Retina (tissue), 1 donor: Measurements from ENCODE around the gene OTOP2.

Experiments used
- DNase-seq: peaks from one replicate; pipeline ENCODE4 v3.0.0-alpha.2; 2016

Gene OTOP2

GRCh38 chr17:74925242-74925641 is 1.2 kb downstream of the OTOP2 start:
- DNase-seq, result no peak

DNA sequence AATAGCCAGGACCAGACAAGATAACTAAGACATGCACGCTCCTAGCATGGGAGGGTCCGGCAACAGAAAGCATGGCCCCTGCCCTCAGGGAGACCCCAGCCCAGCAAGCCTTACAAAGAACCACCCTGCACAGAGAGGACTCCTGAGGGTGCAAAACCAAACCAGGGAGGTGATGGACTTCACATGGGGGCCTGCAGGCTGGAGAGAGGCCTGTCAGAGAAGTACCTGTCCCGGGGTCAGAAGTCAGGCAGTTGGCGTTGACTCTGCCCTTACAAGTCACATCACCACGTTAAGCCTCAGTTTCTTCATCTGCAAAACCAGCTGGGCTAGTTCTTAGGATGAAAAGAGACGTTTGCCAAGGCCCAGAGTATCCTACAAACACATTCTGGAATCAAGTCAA is 4.7 kb downstream of the OTOP2 start:
- no peak for DNase-seq

DNA sequence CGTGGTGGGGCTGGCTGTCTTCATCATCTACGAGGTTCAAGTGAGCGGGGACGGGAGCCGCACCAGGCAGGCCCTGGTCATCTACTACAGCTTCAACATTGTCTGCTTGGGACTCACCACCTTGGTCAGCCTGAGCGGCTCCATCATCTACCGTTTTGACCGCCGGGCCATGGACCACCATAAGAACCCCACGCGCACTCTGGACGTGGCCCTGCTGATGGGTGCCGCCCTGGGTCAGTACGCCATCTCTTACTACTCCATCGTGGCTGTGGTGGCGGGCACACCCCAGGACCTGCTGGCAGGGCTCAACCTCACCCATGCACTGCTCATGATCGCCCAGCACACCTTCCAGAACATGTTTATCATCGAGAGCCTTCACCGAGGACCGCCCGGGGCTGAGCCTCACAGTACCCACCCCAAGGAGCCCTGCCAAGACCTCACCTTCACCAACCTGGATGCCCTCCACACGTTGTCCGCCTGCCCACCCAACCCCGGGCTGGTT is 6.5 kb downstream of the OTOP2 start:
- DNase-seq, result no peak

DNA sequence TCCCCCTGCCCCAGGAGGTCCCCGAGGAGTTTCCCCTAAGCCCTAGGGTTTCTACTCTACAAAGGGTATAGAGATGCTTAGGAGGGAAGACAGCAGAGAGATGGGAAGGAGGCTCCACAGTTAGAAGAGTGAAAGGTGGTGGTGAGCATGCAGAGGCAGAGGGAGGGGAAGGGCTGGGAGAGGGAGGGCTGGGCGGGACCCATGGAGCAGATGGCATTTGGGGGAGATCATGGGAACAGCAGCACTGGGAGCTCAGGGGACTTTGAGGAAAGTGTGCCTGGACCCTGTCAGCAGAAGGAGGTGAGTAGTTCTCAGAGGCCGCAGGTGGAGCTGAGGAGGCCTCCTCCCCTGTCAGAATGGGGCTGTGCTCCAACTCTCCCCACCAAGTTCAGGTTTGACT is 11.0 kb downstream of the OTOP2 start:
- DNase-seq, result no peak

- peak; percentile 53 for DNase-seq
Measured at GRCh38 chr17:74935585-74936469, 11.8 kb downstream of the OTOP2 start, which contains the start of gene OTOP3. OTOP3 (plus strand) TSS chr17:74935898; CDS start chr17:74935922, 24 bp downstream.

DNA sequence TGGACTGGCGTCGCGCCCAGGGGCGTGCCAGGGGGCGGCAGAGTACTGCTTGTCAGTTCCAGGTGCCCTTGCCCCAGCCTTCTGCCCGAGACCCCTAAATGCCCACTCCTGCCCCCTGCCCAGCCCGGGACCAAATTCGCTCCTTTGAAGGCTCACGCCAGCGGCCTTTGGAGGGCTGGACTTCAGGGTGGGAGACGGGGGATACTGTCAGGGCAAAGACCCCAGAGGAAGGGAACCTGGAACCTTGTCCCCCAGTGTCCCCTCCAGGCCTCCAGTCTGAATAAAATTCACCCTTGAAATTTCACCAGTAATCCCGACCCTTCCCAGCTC is 12.4 kb downstream of the OTOP2 start:
- no peak for DNase-seq

- no peak for DNase-seq
Measured at GRCh38 chr17:74937064-74938051, 13.3 kb downstream of the OTOP2 start.

DNA sequence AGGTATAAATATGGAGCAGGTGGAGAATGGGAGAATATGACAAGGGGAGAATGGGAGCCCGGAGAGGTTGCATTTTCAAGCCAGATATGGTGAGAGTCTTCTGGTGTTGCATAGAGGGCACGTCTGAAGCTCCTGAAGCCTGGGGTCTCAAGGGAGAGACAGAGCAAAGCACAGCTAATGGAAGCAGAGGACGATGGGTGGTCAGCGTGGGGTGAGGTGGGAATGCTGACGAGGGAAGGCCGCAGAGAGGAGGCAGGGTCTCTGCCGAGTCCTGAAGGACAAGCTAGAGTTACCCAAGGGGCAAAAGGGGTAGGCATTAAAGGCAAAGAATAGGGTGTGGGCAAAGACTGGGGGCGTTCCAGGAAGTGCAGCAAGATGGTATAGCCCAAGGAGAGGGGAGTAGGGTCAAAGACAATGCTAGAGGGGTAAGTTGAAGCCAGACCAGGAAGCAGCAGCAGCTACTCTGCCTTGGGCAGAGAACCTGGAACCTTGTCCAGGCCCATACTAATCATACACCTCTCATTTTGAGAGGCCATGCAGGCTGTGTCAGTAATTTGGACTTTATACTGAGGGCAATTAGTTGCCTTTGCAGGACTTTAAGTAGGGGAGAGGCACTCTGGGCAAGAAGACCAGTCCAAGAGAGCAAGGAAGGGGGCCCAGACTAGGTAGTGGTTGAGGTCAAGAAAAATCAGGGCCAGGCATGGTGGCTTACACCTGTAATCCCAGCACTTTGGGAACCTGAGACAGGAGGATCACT is 14.3 kb downstream of the OTOP2 start:
- DNase-seq, result no peak

- no peak for DNase-seq
Measured at GRCh38 chr17:74939534-74939933, 15.5 kb downstream of the OTOP2 start.

GRCh38 chr17:74941128-74941725 is 17.2 kb downstream of the OTOP2 start:
- no peak for DNase-seq

DNA sequence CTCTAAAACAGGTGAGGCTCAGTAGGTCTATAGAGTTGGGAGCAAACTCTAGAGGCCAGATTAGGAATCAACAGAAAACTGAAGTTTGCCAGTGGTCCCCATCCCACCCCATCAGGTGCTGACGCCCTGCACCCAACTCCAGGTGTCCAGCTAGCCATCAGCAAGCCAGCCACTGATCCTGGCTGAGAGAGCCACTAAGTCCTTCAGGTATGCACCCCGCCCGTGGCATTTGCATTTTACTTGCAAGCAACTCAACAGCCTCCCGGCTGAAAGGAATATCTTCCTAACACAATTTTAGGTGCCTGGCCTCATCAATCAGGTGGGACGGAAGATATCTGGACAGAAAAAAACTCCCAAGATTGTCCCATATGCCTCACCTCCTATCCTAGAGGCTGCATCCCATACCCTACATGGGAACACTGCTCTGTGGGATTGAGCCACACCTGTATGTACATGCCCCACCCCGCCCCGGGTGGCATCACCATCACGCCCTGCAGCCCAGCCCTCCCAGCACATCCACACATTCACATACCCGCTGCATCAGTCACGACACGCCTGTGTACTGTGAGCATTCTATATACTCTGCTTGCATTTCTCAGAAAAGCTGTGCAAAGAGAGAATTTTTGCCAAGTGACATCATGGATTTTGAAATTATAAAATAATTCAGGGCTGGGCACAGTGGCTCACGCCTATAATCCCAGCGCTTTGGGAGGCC is 19.9 kb downstream of the OTOP2 start:
- DNase-seq, result no peak

- no peak for DNase-seq
Measured at GRCh38 chr17:74945543-74945942, 21.5 kb downstream of the OTOP2 start.

DNA sequence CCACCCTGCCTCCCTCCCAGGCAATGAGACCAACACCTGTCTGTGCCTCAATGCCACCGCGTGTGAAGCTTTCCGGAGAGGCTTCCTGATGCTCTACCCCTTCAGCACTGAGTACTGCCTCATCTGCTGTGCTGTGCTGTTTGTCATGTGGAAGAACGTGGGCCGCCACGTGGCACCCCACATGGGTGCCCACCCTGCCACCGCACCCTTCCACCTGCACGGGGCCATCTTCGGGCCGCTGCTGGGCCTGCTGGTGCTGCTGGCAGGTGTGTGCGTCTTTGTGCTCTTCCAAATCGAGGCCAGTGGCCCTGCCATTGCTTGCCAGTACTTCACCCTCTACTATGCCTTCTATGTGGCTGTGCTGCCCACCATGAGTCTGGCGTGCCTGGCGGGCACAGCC is 22.6 kb downstream of the OTOP2 start:
- no peak for DNase-seq

GRCh38 chr17:74947041-74947754 is 23.1 kb downstream of the OTOP2 start:
- no peak for DNase-seq

DNA sequence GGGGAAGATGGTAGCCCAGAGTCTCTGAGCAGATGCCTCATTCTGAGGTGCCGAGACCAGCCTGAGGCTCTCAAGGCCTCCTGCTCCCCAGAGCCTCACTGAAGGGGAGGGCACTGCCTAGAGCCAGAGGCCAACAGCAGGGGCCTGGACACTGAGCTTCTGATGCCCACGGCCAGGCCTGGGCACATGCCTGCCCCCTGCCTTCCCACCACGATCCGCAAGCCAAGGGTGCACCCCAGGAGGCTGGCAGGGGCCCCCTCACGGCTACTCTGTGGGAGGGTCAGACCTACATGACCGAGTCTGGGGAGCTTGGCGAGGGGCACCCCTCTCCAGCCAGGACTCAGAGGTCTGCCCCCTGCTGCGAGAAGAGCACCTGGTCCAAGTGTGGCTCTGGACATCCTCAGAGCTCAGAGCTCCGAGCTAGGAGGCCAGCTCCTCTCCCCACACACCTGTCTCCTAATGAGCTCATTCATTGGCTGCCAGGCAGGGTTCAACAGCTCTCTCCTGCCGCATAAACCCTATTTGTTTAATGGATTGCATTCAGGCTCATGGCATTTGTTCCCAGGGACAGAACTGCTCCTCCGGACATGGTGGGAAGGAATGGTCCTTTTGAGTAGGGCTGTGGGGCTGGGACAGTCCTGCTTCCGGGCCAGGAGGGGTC is 25.5 kb downstream of the OTOP2 start:
- DNase-seq, result no peak

- DNase-seq, result no peak
Measured at GRCh38 chr17:74950207-74950606, 26.1 kb downstream of the OTOP2 start.

- no peak for DNase-seq
Measured at GRCh38 chr17:74951065-74951464, 27.0 kb downstream of the OTOP2 start.

- no peak for DNase-seq
Measured at GRCh38 chr17:74951680-74952421, 27.8 kb downstream of the OTOP2 start.

DNA sequence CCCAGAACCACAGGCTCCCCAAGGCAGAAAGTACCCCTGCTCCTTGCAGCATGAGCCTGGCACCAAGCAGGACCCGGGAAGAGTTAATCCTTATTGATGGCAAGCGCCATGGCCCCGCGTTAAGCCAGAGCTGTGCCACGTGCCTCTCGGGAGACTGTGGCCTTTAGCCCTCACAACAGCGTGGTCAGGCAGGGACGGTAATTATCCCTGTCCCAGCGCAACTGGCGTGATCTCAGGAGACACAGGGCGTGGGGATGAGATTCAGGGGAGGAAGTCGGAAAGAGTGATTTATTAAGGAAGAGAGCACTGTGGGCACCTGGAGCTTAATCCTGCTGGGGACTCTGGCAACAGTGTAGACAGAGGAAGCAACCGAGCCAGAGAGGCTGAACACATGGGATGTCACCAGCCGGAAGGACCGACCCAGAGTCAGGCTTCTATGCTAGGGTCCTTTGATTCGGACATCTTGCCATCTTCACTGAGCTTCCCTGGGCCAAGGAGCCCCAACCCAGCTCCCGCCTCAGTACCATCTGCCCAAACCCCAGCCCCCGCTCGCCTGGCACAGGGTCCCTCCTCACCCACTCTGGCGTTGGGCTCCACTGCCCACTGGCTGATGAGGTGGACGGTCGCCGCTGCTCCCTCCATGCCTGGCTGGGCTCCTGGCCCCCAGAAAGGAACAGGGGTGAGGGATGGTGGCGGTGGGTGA is 28.5 kb downstream of the OTOP2 start:
- no peak for DNase-seq
